ENCODE results near the gene TRABD2B. TPM values are rescaled to one million over a fixed set of nuclear protein-coding genes. Genes with fewer than 3 reads are reported as not detected.
A peak's percentile ranks its signal among the peaks of the same experiment; 100 is the strongest.

TRABD2B gene
- total and polyA plus RNA-seq, 2 of the 13 experiments (the other 11 are each of a cell fraction or from before 2014, with no cell fraction given): 0.04 TPM; not detected in 1

DNA sequence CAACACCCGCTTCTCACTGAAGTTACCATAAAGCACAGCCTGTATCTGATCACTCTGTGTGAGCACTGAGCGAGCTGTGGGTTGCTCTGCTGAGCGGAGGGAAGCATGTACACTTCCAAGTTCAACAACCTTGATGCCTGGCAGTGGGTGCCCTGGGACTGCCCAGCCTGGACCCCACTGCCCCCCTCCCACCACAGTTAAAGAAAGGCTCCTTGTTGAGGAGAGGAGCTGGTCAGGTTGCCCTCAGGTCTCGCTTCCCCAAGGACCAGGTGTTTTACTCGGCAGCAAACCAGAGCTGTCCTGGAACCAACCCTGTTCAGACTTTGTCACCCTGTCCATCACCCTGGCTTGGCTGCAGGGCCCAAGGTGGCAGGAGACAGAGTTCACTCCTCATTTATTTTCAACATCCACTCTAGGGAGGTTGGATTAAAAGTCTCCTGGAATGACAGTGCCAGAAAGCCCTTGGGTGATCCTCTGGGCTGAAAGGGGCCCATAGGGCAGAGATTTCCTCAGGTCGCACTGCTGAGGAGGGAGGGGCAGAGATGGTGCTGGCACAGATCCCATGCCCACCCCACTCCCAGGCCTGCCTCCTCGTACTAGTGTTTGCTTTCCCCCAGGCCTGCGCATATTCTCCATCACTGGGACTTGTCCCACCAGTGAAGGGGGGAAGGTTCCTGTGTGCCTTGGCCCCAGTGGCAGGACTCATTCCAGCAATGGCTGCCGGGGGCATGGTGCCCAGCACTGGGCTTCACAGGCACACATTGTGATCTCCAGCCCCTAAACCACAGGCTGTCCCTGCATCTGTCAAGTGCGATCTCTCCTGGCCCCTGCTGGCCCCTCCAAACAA, 101.7 kb downstream of the TRABD2B start (continued):
- TF ChIP-seq, protein P1, sequence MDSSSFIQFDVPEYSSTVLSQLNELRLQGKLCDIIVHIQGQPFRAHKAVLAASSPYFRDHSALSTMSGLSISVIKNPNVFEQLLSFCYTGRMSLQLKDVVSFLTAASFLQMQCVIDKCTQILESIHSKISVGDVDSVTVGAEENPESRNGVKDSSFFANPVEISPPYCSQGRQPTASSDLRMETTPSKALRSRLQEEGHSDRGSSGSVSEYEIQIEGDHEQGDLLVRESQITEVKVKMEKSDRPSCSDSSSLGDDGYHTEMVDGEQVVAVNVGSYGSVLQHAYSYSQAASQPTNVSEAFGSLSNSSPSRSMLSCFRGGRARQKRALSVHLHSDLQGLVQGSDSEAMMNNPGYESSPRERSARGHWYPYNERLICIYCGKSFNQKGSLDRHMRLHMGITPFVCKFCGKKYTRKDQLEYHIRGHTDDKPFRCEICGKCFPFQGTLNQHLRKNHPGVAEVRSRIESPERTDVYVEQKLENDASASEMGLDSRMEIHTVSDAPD (CRISPR knock-in tag; IDR thresholded peaks at IDR 0.05): no peak
- TF ChIP-seq CBX1 (IDR thresholded peaks at IDR 0.05; ENCODE audit: low read depth) (no peak), ZBTB8A (CRISPR knock-in tag; IDR thresholded peaks at IDR 0.05; ENCODE audit: borderline replicate concordance, low read depth) (no peak)

DNA sequence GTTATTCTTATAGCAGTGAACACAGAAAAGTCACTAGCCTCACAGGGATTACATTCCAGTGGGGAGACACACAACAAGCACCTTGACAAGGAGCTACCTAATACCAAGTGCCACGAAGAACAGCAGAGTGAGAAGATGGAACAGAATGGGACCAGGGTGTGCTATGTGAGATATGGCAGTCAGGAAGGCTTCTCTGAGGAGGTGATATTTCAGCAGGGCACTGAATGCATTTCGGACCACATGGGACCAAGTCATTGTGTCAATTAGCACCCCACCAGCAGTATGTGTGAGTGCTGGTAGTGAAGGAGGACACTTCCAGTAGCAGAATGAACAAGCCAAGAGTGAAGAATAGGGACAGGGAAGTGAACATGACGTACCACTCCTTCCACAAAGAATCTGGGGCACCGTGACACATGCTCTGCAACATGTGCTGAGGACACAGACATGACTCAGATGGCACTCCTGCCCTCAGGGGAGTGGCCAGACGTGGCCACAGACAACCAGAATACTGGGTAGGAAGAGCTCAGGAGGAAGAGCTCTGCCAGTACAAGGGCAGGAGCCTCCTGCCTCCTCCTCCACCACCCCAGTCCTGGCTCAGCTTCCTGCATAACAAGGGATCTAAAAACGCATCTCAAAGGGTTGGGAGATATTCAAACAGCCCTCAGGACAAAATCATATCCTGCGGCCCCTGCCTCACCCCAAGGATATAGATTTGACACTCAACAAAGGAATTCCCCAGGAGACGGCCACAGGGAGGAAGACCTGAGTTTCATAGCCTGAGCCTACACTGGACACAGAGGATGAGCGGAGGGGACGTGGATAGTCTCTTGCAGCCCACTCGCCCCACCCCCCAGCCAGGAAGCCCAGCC, 102.5 kb downstream of the TRABD2B start:
- Histone ChIP-seq H3K4me3 (replicated peaks in 1 of 3; ENCODE audit: insufficient read depth in 1 of 3, low read depth in 2 of 3, low read length in 3 of 3) (peak overlapping the region in 1 of 3 experiments; percentile 24; a peak in 1 of 6 replicates), H3K4me2 (ENCODE audit: low read depth, low read length) (peak overlapping the region; percentile 52), H3K79me2 (ENCODE audit: insufficient read depth, low read length) (no peaks in the 10 kb centered on the region), H3K9me3 (ENCODE audit: low read length) (no peaks in the 10 kb centered on the region), H3K27ac (ENCODE audit: extremely low read length, insufficient read depth, low read length) (no peak overlapping the region), H3K9ac (ENCODE audit: insufficient read depth, low read depth, low read length) (no peak overlapping the region), H3K36me3 (replicated peaks in 1 of 2; ENCODE audit: control insufficient read depth in 1 of 2, insufficient read depth in 2 of 2, low read length in 2 of 2) (no peaks in the 10 kb centered on the region), H3K27me3 (ENCODE audit: control insufficient read depth in 1 of 2, insufficient read depth in 2 of 2, low read length in 2 of 2) (peaks cover 0 to 1% of the 10 kb centered on the region in 2 experiments; a peak in 1 of 5 replicates), H4K20me1 (ENCODE audit: insufficient read depth, low read length) (no peaks in the 10 kb centered on the region), H3K4me1 (ENCODE audit: insufficient read depth, low read length) (peaks cover 72% of the 10 kb centered on the region), H2AFZ (ENCODE audit: low read length) (no peak overlapping the region)
- in situ Hi-C loops (cut with HindIII; ENCODE audit: extremely low pct_ligation_motif_present, low pct_unique_long_range_greater_than_20kb): no loop called here
- intact Hi-C loops (cut with micrococcal nuclease; ENCODE audit: unreplicated experiment): no loop called here
- no peak for FAIRE-seq
- WGBS (ENCODE audit: low lambda C conversion rate): 71% methylated on average over 9 of the region's 11 CpGs
- ChIA-PET POLR2A (interaction anchor here (1.0 to 1.7 kb wide), 5 partner anchors 12 to 37 kb away, joined by 3 to 15 read pairs (median 4); no protein-coding TSS in a partner anchor), CTCF (ENCODE audit: low intra/inter-chr PET ratio, low total read pairs) (no interaction called here)
- no peak for DNase-seq (ENCODE audit: low spot score)
- ATAC-seq: peak; percentile 41
- no TSS peak for BruUV-seq (replicated peaks)
- TF ChIP-seq, protein P2, sequence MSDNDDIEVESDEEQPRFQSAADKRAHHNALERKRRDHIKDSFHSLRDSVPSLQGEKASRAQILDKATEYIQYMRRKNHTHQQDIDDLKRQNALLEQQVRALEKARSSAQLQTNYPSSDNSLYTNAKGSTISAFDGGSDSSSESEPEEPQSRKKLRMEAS (IDR thresholded peaks at IDR 0.05): peak; percentile 25; the same call in 1 of the 2 replicates
- TF ChIP-seq U2AF1 (optimal IDR thresholded peaks at IDR 0.05; ENCODE audit: low read depth, low read length): no peak
- TF ChIP-seq ZNF75D (CRISPR knock-in tag; IDR thresholded peaks at IDR 0.05; ENCODE audit: borderline replicate concordance): no peak
- TF ChIP-seq RARA (CRISPR knock-in tag; IDR thresholded peaks at IDR 0.05): 0 out of 2 replicates have a peak, but pooled peaks have one; percentile 24
- no peak for TF ChIP-seq ZNF337 (CRISPR knock-in tag; IDR thresholded peaks at IDR 0.05; ENCODE audit: borderline replicate concordance, low read depth)
- TF ChIP-seq, protein P3, sequence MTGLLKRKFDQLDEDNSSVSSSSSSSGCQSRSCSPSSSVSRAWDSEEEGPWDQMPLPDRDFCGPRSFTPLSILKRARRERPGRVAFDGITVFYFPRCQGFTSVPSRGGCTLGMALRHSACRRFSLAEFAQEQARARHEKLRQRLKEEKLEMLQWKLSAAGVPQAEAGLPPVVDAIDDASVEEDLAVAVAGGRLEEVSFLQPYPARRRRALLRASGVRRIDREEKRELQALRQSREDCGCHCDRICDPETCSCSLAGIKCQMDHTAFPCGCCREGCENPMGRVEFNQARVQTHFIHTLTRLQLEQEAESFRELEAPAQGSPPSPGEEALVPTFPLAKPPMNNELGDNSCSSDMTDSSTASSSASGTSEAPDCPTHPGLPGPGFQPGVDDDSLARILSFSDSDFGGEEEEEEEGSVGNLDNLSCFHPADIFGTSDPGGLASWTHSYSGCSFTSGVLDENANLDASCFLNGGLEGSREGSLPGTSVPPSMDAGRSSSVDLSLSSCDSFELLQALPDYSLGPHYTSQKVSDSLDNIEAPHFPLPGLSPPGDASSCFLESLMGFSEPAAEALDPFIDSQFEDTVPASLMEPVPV (CRISPR knock-in tag; IDR thresholded peaks at IDR 0.05): no peak
- TF ChIP-seq MYC (CRISPR knock-in tag; IDR thresholded peaks at IDR 0.05; ENCODE audit: borderline replicate concordance): peak; percentile 20; the same call in 1 of the 2 replicates
- TF ChIP-seq MXI1 (IDR thresholded peaks at IDR 0.05; ENCODE audit: borderline replicate concordance, low read depth, low read length): 0 out of 3 replicates have a peak, but pooled peaks have one; percentile 26
- TF ChIP-seq ZNF724P (CRISPR knock-in tag; IDR thresholded peaks at IDR 0.05; ENCODE audit: borderline replicate concordance): no peak
- TF ChIP-seq ERF (CRISPR knock-in tag; IDR thresholded peaks at IDR 0.05): no peak
- TF ChIP-seq ZNF772 (CRISPR knock-in tag; IDR thresholded peaks at IDR 0.05): no peak
- no peak for TF ChIP-seq RFX3 (CRISPR knock-in tag; IDR thresholded peaks at IDR 0.05)
- TF ChIP-seq FOSL2 (CRISPR knock-in tag; IDR thresholded peaks at IDR 0.05): peak; percentile 35; the same call in 1 of the 2 replicates
